Activated CD8-positive, alpha-beta memory T cell treated with anti-CD3 and anti-CD28 coated beads for 36 hours (primary cell): Measurements from ENCODE around the gene ZBTB34. TPM values are rescaled to one million over a fixed set of nuclear protein-coding genes. Genes with fewer than 3 reads are reported as not detected.

Source experiments
- CTCF ChIA-PET: fragments of 350-600 bp; sonication (Branson Sonifier 250); formaldehyde crosslinking; loops from one replicate; lab custom pipeline; 2021; ENCODE audit warnings: antibody characterized with exemption; lab: Charles Lee
- POLR2A ChIA-PET: fragments of 350-600 bp; sonication (Branson Sonifier 250); formaldehyde crosslinking; loops from one replicate; lab custom pipeline; 2021; ENCODE audit warnings: antibody characterized with exemption; lab: Charles Lee
- total RNA-seq, 2 experiments: library from RNA; stranded (reverse); gene quantifications; one replicate each; pipeline ENCODE4 v1.2.3, GENCODE V29; 2021

Gene ZBTB34
- total RNA-seq, 2 experiments from 2014 or later, result 5.5 to 5.9 TPM

- CTCF ChIA-PET, result interaction anchor here (0.9 kb wide), 1 partner anchor 19 kb away, joined by 3 read pairs; no protein-coding TSS in a partner anchor
- POLR2A ChIA-PET, result interaction anchor here (0.5 kb wide), 1 partner anchor 391 kb away, joined by 4 read pairs; no protein-coding TSS in a partner anchor
Measured at GRCh38 chr9:126838895-126839294, 21.5 kb upstream of the ZBTB34 start.

DNA sequence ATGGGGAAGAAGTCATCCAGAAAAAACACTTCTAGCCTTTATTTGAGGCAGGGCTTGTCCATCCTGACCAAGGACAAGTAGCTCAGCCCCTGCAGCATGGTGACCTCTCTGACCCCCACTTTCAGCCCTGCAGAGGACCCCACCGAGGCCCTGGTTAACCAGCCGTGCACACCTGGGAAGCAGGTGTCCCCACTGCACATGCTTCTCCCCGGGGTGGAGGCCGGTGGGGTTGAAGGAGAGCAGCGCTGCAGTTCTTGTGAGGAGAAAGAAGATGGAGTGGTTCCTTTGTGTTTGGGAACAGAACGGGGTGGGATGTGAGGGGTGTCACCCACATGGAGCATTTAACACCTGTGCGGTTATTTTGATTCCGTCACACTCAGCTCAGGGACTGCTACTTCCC, 21.1 kb upstream of the ZBTB34 start:
- CTCF ChIA-PET, result interaction anchor here (0.9 to 1.1 kb wide), 2 partner anchors 19 to 21 kb away, joined by 3 read pairs; no protein-coding TSS in a partner anchor
- POLR2A ChIA-PET, result interaction anchor here (0.5 kb wide), 1 partner anchor 391 kb away, joined by 4 read pairs; no protein-coding TSS in a partner anchor

DNA sequence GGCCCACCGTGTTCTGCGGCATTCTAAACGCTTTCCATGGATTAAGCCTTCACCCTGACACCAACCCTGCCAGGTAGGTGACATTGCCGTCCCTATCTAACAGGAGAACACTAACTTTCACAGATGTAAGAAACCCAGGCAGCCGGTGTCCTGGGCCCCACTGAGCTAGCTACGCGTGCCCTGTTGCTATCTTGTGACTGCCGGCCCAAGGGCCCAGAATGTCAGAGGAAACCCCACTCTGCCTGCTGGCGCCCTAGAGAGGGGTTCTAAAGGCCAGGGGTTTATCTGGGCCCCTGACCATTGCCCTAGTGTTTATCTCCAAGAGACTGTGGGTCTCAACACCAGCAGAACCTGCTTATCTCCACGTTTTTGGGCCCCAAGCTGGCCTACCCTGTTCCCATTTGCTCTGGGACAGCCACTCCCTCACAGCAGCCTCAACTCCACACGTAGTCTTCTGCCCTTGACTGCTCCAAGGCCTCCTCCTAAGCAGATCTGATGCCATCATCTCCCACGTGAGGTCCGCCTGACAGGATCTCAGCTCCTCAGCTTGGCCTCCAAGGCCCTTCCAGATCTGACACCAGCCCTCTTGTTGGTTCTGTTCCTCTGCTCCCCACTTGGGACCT, 18.1 kb upstream of the ZBTB34 start:
- CTCF ChIA-PET, result interaction anchor here (0.7 to 1.3 kb wide), 3 partner anchors 11 to 15 kb away, joined by 3 to 5 read pairs (median 4); no protein-coding TSS in a partner anchor

DNA sequence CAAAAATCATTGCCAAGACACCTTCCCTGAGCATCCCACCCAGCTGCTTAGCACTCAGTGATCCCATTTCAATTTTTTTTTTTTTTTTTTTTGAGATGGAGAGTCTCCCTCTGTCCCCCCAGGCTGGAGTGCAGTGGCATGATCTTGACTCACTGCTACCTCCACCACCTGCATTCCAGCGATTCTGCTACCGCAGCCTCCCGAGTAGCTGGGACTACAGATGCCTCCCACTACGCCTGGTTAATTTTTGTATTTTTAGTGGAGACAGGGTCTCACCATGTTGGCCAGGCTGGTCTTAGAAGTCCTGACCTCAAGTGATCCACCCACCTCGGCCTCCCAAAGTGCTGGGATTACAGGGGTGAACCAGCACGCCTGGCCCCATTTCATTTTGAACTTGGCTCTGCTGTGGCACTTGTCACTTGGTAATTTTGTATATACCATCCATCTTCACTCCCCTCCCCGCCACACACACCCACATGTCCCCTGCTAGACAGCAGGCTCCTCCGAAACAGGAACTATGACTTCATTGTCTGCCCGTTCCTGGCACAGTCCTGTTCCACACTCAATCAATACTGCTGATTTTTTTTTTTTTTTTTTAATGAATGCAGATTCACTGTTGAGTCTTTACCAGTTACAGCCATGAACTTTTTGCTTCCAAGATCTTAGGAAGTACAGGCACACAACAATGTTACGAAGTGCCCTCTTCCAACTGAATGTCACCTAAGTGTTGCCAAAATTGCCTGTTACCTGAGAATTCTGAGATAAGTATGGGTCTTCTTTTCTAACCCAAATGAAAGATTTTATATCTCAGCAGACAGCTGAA, 17.3 kb upstream of the ZBTB34 start:
- CTCF ChIA-PET, result interaction anchor here (0.7 to 0.8 kb wide), 4 partner anchors 11 to 901 kb away, joined by 3 to 5 read pairs (median 4); no protein-coding TSS in a partner anchor
- POLR2A ChIA-PET, result no interaction called here

More for the DNA sequence above, 18.1 kb upstream of the ZBTB34 start:
- POLR2A ChIA-PET, result no interaction called here

DNA sequence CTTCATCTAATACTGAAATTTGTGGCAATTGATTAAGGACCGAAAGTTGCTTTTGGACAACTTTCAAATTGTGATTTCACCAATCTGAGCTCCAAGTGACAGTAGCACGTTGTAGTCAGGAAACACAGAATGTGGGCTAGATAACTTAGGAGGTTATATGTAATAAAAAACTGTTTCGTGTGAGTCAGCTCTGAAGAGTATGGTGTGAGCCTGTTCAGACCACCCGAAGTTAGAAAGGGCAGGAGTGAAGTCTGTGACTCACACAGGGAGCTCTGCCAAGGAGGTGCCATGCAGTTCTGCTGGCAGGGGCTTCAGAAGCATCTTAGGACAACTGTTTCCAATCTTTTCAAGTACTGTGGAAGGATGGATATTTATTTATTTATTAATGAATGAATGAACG, 16.4 kb upstream of the ZBTB34 start:
- CTCF ChIA-PET, result interaction anchor here (0.7 to 0.8 kb wide), 2 partner anchors 12 to 902 kb away, joined by 3 read pairs; no protein-coding TSS in a partner anchor
- POLR2A ChIA-PET, result no interaction called here

- ChIA-PET CTCF (no interaction called here), POLR2A (no interaction called here)
Measured at GRCh38 chr9:126847051-126847450, 13.4 kb upstream of the ZBTB34 start.

GRCh38 chr9:126849591-126850225, 10.7 kb upstream of the ZBTB34 start:
- POLR2A ChIA-PET, result no interaction called here
- CTCF ChIA-PET, result no interaction called here

DNA sequence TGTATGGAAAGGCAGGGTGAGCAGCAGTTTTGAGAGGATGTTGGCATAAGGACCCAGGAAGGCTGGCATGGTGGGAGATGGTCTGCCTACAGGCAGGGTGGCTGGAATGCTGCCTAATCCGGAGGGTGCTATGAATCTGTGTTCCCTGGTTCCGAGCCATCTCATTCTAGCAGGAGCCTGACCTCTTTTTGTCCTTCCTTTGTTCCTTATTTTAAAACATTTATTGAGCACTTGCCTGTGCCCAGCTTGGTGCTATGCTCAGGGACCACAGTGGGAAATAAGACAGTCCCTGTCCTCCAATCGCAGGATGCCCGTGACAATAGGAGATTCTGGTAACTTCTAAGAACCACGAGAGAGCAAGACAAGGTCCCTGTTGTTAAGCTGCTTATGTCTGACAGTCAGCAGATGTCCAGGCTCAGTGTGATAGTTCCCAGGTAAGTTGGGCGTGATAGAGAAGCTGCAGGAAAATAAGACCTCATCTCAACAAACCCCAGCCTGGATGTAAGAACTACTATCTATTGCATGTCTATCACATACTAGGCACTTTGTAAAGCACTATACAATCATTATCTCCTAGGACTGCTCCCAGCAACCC, 9.1 kb upstream of the ZBTB34 start:
- POLR2A ChIA-PET, result no interaction called here
- CTCF ChIA-PET, result interaction anchor here (1.4 kb wide), 1 partner anchor 11 kb away, joined by 4 read pairs; no protein-coding TSS in a partner anchor

GRCh38 chr9:126852086-126852688, 8.3 kb upstream of the ZBTB34 start:
- ChIA-PET POLR2A (no interaction called here), CTCF (interaction anchor here (0.6 to 1.5 kb wide), 3 partner anchors 10 to 264 kb away, joined by 3 to 4 read pairs (median 3); no protein-coding TSS in a partner anchor)

DNA sequence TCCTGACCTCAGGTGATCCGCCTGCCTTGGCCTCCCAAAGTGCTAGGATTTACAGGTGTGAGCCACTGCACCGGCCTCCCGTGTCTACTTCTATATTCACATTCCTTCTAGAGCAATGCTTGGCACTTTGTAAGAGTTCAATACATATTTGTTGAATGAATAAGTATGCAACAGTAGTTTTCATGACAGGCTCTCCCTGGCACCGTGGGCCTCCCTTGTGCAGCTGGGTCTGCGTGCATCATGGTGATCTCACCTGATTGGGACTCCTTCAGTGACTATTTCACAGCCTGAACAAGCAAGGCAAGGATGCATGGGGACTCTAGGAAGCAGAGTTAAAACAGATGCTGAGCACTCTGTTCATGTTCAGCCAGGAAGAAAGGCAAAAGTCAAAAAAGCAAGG, 6.8 kb upstream of the ZBTB34 start:
- ChIA-PET POLR2A (no interaction called here), CTCF (interaction anchor here (1.5 kb wide), 1 partner anchor 12 kb away, joined by 3 read pairs; no protein-coding TSS in a partner anchor)

DNA sequence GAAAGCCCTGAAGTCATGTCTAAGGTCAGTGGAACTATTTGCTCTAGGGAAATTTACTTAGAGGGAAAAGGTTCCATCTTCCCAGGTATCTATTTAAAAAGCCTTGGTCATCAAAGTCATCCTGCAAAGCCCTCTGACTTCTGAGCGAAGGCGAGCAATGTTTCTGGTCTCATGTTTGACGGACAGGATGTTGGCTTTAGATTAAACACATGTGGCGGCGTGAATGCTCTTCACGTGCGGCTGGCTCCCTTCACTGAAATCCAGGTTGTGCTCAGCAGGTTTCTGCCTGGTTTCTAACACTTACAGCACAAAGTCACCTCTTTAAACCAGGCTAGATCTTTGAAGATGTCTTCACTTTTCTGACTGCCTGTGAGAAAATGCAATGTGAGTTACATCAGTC, 5.7 kb upstream of the ZBTB34 start:
- ChIA-PET CTCF (no interaction called here), POLR2A (no interaction called here)

DNA sequence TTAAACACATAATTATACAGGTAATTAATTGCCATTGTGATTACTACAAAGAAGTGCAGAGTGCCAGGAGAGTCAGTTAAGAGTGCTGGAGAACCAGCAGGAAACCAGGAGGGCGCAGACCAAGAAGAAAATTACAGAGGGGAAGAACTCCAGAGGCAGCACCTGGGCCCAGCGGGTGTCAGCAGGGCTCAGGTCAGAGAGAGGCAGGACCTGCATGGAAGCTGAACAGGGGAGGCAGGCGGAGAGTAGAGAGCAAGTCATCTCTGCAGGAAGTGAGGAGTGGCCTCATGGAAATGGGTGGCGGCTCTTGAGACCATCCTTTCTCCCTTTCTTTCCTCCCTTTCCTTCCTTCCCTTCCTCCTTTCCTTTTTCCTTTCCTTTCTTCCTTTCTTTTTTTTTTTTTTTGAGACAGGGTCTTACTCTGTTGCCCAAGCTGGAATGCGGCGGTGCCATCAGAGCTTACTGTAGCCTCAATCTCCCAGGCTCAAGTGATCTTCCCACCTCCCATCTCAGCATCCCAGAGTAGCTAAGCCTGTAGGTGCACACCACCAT, 4.0 kb upstream of the ZBTB34 start:
- ChIA-PET CTCF (no interaction called here), POLR2A (no interaction called here)

- ChIA-PET POLR2A (no interaction called here), CTCF (interaction anchor here (0.6 to 0.7 kb wide), 2 partner anchors 15 to 299 kb away, joined by 3 to 5 read pairs; no protein-coding TSS in a partner anchor)
Measured at GRCh38 chr9:126857261-126857960, 3.0 kb upstream of the ZBTB34 start.

- POLR2A ChIA-PET, result no interaction called here
- CTCF ChIA-PET, result interaction anchor here (0.9 to 1.2 kb wide), 2 partner anchors 21 to 107 kb away, joined by 3 to 5 read pairs; no protein-coding TSS in a partner anchor
Measured at GRCh38 chr9:126859111-126859510, 1.3 kb upstream of the ZBTB34 start.

DNA sequence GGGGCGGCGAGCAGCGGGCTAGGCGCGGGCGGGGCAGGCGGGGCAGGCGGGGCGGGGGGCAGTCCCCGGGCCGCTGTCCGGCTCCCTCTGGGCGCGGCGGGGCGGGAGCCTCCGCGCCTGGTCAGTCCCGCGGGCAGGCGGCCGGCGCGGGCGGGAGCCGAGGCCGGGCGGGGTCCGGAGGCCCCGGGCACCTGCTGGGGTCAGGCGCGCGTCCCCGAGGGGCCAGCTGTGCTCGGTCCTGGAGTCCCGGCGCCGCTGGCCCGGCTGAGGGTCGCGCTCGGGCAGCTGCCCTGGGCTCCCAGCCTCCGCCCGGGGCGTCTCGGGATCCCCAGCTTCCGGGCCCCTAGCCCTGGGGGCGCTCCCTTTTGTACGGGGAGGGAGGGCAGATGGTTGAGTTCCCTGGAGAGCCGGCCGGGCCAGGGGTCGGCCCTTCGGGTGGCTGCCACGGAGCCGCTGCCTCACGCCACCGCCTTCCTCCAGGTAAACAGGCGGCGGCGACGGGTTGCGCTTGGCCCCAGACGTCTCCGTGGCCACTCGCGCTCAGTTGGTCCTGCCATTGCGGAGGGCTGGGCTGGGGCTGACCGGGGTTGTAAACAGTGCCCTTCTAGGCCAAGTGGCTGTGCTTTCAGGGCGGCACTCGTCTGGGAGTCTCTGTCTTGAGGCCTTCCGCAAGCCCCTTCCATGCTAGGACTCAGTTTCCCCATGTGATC, 473 bp downstream of the ZBTB34 start:
- POLR2A ChIA-PET, result no interaction called here
- CTCF ChIA-PET, result no interaction called here

- POLR2A ChIA-PET, result no interaction called here
- CTCF ChIA-PET, result interaction anchor here (1.1 to 2.1 kb wide), 2 partner anchors 9 to 28 kb away, joined by 3 to 4 read pairs; no protein-coding TSS in a partner anchor
Measured at GRCh38 chr9:126861707-126862103, 1.3 kb downstream of the ZBTB34 start.
